GM03348 (cell line): ENCODE data around the gene WDR7.

ENCODE experiments used
- DNase-seq: peaks from one replicate; pipeline ENCODE4 v3.0.0; 2012; ENCODE audit warnings: low spot score

WDR7 gene

DNA sequence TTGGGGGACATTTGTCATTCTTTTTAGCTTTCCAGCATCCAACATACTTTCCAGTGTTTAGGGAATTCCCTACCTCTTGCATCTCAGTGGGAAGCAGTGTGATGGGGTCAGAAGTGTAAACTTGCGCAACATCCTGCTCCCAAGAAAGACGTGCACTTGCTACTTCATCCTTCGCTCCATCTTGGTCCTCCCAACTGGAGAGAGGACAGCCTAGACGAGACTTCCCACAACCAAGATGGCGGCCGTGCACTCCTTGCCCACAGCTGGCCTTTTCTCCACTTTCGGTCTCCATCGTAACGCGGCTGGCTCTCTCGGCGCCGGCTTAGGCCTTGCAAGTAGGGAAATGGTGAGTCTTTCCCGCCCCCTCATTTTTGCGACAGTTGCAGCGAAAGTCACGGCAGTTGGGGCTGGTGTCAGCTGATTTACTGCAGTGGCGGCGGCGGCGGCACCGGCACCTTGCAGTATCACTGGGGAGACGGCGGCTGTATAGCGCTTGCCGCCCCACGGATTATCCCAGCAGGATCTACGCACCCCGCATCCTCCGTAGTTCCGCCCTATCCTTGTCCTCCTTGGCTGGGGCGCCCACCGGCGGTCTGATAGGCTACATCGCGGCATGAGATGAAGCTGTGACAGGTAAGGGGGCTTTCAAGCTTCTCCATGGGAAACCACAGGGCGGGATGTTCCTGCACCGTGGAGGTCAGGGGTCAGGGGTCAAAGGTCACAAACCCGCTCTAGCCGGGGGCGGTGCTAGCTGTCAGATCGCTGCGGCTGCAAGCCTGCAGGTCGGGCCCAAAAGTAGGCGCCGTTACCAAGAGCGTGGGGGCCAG lies at the start of gene WDR7:
TSS of gene WDR7 (plus strand) at position 416 of the 827 bp plus-strand sequence. CDS start 21,157 bp downstream, outside the sequence.
- DNase-seq: peak; percentile 92

GRCh38 chr18:56606618-56607017 lies 44.5 kb upstream of the WDR7 start:
- DNase-seq: no peak

- DNase-seq: no peak
Measured at GRCh38 chr18:56615738-56616520, 35.2 kb upstream of the WDR7 start.

- no peak for DNase-seq
Measured at GRCh38 chr18:56627991-56628390, 23.2 kb upstream of the WDR7 start.

DNA sequence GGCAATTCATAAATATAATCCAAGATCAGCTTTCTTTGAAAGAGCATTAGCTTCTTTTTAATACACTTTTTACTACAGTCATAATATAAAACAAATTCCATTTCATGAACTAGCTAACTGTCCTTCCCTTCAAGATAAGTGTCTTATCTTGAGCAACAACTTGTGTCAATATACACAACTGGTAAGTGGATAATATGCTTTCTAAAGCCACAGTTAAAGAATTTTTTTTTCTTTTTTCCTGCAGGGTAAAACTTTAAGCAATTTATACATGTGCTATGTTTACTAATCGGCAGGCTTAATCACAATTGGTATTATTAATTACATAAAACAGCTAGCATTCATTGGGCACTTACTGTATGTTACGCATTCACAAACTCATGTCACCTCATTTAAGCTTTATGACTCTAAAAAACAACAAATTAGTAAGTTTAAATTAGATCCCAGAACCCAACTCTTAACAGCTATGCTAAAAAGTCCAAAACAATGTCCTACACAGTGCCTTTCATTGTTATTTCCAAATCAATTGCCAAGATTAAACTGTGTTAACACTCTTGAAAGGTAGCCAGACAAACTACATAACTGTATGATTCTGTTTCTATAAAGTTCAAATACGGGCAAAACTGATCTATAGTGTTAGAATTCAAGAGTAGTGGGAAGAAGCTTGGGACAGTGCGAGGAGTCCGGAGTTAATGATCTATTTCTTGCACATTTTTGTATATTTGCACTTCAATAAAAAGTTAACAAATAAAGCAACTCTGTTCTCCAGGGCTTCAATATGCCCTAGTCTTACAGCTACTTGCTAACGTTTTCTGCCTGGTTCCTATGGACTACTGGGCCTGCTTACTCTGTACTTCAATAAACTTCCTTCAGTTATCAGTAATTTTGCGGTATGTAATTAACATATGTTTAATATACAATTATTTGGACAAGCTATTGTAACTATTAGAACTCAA lies 18.8 kb upstream of the WDR7 start:
- no peak for DNase-seq

DNA sequence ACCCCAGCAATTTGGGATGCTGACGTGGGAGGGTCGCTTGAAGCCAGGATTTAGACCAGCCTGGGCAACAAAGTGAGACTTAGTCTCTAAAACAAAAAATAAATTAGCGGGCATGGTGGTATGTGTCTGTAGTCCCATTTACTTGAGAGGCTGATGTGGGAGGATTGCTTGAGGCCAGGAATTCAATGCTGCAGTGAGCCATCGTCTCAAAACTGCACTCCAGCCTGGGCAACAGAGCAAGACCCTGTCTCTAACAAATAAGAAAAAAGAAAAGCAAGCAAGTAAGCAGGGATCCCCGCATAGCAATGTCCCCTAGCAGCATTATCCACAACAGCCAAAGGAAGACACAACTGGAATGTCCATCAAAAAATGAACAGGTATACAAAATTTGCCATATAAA lies 16.2 kb upstream of the WDR7 start:
- DNase-seq: no peak

GRCh38 chr18:56637176-56637575 lies 14.0 kb upstream of the WDR7 start:
- no peak for DNase-seq

GRCh38 chr18:56637711-56638231 lies 13.4 kb upstream of the WDR7 start:
- DNase-seq: no peak

DNA sequence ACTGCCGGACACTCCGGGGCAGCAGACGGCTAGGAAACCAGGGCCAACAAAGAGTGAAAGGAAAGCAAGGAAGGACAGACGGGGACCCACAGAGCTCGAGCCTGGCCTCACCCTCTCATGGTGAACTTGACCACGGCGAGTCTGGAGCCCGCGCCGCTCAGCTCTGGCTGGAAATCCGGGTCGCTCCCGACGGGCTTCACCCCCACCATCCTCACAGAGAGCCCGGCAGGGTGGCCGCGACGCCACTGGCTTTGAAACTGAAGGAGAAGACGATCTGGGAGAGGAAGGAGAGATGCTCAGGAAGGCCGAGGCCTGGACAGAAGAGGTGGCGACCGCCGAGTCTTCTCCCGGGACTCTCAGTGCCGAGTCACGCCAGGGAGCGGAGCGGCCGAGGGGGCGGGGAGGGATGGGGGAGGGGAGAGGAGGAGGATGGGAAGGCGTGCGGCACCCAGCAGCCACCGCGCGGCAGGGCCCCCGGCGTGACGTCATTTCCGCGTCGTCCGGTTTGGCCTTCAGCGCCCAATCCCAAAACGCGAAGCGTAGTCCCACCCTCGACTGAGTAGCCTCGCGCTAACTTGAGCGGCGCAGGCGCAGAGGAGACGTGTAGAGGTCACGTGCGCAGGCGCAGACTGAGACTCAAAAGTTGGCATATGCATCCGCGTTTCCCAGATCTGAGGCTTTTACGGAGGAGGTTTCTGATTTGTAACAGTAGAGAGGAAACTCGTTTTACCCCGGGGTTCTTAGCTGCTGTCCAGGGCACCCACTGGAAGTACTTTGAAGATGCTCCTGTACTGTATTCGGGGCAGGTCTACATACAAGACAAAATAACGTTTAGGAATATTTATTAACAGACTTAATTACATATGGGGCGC lies 12.7 kb upstream of the WDR7 start, which contains the start of gene TXNL1:
TSS of gene TXNL1 (minus strand) at position 361 of the 872 bp plus-strand sequence. CDS start at position 209, 152 bp downstream.
- DNase-seq: peak; percentile 99

DNA sequence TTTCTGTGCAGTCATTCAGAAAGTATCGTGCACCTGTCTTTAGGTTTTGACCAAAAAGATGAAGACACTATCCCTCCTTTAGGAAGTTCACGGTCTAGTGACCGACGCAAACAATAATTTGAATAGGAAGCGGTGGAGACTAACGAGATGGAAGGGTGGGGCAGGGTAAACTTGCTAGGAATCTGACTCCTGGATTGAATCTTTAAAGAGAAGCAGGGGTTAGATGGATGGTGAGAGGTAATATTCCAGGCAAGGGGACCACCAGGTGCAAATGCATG lies 12.1 kb upstream of the WDR7 start:
- peak; percentile 6 for DNase-seq

GRCh38 chr18:56639571-56639970 lies 11.6 kb upstream of the WDR7 start:
- no peak for DNase-seq

GRCh38 chr18:56641714-56642337 lies 9.3 kb upstream of the WDR7 start:
- no peak for DNase-seq

DNA sequence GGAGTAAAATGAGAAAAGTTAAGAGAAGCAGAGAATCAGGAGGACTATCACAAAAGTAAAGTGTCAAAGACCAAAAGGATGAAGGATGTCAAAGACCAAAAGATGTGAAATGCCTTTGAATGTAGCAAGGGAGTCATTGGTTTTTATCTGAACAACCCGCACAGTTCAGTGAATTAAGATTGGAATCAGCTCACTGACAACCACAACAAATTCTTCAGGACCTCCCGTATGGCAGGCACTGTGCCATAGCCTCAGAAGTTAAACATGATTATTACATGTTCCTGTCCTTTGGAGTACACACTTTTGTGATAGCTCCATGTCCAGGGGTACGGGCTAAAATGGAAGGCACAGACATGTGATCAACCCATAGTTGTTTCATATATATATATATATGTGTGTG lies 7.8 kb upstream of the WDR7 start:
- no peak for DNase-seq

- DNase-seq: peak; percentile 6
Measured at GRCh38 chr18:56645415-56646016, 5.6 kb upstream of the WDR7 start.

DNA sequence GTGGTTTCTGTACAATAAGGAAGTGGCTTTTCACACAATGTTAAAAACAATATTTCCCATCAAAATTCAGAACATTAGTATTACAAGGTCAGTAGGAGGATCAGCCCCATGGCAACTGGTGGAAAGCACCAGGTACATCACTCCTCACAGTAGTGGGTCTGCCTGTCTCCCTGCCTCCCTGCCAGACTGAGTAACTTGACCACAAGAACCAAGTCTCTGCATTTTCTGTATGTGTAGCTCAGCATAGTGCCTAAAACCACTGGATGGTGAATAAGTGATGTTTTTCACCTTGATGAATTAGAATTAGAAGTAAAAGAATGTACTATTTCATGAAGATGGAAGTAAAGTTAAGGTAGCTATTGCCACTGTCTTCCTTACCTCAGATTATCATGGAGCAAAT lies 4.1 kb upstream of the WDR7 start:
- DNase-seq: no peak

DNA sequence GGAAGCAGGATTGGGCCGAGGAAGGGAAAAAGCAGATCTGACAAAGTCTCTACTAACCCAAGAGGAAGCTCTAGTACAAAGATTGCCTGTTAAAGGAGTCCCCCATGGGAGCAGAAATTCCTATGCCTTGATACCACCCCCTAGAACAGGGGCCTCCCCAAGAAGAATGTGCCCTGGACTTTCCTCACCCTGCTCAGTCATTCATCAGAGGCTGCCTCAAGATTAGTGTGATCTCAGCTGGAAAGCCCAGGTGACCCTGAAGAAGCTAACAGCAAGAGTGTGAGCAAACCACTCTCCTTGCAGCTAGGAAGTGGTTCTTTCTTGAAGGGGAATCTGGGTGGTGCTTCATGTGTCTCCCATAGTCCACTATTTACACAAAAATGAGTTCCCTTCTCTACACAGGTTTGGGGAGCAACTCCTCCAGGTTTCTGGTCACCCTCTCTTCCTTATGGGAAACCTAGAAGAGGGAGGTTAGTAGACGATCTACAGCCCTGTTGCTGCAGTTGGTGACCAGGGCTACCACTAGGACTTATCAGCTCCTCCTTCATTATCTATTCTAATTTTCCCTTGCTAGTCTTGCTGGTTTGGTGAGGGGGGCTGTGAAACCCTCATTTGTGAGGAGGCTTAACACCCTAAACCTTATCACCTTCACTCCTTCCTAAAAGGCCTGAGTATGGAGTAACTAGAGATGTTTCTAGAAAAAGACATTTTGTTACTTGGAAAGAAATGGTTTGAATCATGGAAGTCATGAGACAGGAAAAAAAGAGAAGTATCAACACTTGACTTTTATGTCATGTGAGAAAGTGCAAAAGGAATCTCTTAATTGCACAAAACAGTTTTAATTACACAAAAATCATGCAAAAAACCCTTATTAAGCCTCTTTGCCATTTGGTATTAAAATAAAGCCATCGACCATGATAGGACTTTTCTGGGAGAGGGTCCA lies 2.9 kb upstream of the WDR7 start:
- DNase-seq: no peak

- DNase-seq: no peak
Measured at GRCh38 chr18:56649996-56650395, 1.2 kb upstream of the WDR7 start.

DNA sequence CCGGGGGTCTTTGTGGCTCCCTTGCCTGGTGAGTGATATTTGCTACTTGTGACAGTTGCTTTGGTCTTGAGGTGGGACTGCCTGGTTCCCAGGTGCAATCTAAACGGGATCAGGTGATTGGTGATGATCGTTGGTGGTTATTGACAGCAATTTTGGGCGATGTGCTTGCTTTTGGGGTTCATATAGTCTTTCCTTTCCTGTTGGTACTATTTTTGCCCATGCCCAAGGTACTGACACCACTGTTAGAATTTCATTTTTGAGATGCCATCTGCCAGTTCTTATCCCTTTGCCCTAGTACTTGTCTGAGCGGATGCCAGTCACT lies 573 bp downstream of the WDR7 start:
- DNase-seq: no peak

DNA sequence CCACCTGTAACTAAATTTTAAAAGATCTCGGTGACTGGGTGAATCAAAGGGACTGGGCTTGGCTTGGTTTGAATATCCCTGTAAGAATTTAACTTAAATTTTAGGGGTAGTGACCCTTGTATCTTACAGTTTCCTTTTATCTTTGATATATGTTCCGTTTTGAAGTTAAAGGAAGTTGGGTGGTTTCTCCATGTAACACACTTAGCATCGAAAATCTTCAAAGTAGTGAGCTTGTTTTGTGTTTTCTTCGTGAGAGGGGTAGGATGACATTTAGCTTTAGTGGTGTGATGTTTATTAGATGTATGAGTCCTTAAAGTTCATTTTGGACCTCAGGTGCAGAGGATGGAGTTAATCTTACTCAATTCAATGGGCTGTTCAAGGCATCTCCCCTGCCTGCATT lies 1.6 kb downstream of the WDR7 start:
- DNase-seq: no peak
